Small intestine (tissue), 7 donors: ENCODE results near the gene HLA-DRB5. TPM values are rescaled to one million over a fixed set of nuclear protein-coding genes. Genes with fewer than 3 reads are reported as not detected.

Experiments
- DNase-seq, 2 donors: peaks; one replicate each; pipeline versions ENCODE4 v3.0.0 to v3.0.0-alpha.2; 2013
- FAIRE-seq: peaks from 2 replicates; lab custom pipeline; 2012; peaks lifted over from hg19 to GRCh38; lab: Jason Lieb, UNC
- H3K27ac ChIP-seq, 3 donors: one replicate each; pipeline ENCODE4 v1.5.1; 2013; ENCODE audit warnings: low read length in 2 of 3, mild to moderate bottlenecking in 2 of 3, control low read depth in 1 of 3, inconsistent platforms in 1 of 3, low read depth in 1 of 3, moderate library complexity in 1 of 3
- H3K27me3 ChIP-seq, 3 donors: one replicate each; pipeline ENCODE4 v1.6.1; 2013; ENCODE audit warnings: low read length in 3 of 3, inconsistent platforms in 1 of 3; ENCODE audit not compliant: control insufficient read depth in 3 of 3, insufficient read depth in 3 of 3
- H3K36me3 ChIP-seq, 3 donors: one replicate each; pipeline ENCODE4 v1.6.1; 2013; ENCODE audit warnings: low read length in 3 of 3, inconsistent platforms in 1 of 3, low read depth in 1 of 3, mild to moderate bottlenecking in 1 of 3, moderate library complexity in 1 of 3; ENCODE audit not compliant: control insufficient read depth in 3 of 3, insufficient read depth in 2 of 3
- H3K4me1 ChIP-seq, 3 donors: one replicate each; pipeline ENCODE4 v1.6.1; 2013; ENCODE audit warnings: low read length in 2 of 3, inconsistent platforms in 1 of 3, low read depth in 1 of 3, mild to moderate bottlenecking in 1 of 3, moderate library complexity in 1 of 3; ENCODE audit not compliant: control insufficient read depth in 3 of 3, insufficient read depth in 2 of 3
- H3K4me3 ChIP-seq, 3 donors: one replicate each; pipeline ENCODE4 v1.5.1; 2013; ENCODE audit warnings: low read length in 3 of 3, control low read depth in 1 of 3, inconsistent platforms in 1 of 3, low read depth in 1 of 3, mild to moderate bottlenecking in 1 of 3, moderate library complexity in 1 of 3
- H3K9me3 ChIP-seq, 2 donors: one replicate each; pipeline ENCODE4 v1.6.1; 2013; ENCODE audit warnings: low read depth in 1 of 2, low read length in 1 of 2; ENCODE audit not compliant: control insufficient read depth in 2 of 2, insufficient read depth in 1 of 2
- WGBS, 3 donors: extraction: QIAGEN DNeasy Blood & Tissue Kit; methylation state at CpG; one replicate each; pipeline ENCODE4 v1.1.7; 2013; 5-methylcytosine and 5-hydroxymethylcytosine counted together
- polyA plus RNA-seq, 4 donors: library from polyadenylated mRNA; stranded (reverse) in 3 of 4; unstranded in 1 of 4; fragments of 200-250 nt in 3 of 4; fragments of 120-200 nt in 1 of 4; gene quantifications; one replicate each; pipeline versions ENCODE4 v1.2.1 to v1.2.3, GENCODE V29; 2013
- donor health status: healthy with polysubstance abuse.
- donor health status: control.
- donor health status: control.
- donor health status: Bipolar disorder and iron deficiency.
- donor health status: healthy.

HLA-DRB5 gene
- polyA plus RNA-seq, 4 donors = 8.8 to 20.7 TPM; not detected in 2

DNA sequence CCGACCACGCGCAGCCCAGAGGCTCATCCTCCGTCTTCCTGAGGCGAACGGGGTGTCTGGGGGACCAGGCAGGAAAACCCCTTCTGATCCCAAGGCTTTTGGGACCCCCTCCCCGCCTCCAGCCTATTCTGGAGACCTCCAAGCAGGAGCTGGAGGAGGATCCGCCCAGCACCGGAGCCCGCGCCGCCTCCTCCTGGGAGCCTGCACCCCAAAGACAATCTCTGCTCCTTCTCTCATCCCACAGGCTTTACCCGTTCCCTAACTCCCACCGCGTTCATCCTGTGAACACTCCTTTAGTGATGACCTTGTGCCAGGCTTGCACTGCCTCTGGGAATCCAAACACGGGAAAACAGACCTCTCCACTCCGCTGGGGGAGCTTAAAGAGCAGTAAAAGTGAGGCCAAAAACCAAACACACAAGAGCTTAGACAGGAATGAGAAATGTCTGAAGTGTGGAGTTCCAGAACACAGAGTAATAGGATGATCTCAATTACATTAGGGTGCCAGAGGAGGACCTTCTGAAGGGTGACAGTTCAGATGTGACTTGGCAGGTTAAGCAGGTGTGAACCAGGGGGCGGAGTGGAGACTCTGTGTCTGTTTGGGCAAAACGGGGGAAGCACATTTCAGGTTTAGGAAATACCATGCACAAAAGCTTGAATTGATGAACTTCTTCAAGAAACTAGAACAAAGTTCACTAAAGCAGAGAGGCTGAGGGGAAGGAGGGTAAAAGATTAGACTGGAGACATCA, 7.6 kb downstream of the HLA-DRB5 start:
- Histone ChIP-seq H3K27ac (no peak overlapping the region), H3K4me1 (no peaks in the 10 kb centered on the region), H3K4me3 (no peak overlapping the region), H3K36me3 (no peaks in the 10 kb centered on the region), H3K9me3 (no peaks in the 10 kb centered on the region), H3K27me3 (peaks cover 0 to 2% (median 0%) of the 10 kb centered on the region in 3 donors)
- WGBS, 3 donors = no CpG with 5 or more reads among the region's 19 CpGs
- FAIRE-seq (no peak), DNase-seq (no peak)

DNA sequence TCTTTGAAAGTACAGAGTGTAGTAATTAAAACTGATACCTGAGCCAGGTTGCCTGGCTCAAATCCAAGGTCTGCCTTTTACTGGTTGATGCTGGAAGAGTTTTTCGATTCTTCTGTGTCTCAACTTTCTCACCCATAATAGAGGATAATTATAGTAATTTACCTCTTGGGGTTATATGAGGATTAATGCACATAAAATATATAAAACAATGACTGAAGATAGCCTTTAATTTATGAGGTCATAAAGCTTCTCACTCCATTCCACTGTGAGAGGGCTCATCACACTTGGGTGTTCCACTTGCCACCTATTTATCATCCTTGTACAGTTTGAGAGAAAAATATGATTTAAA, 10.2 kb downstream of the HLA-DRB5 start:
- DNase-seq = no peak
- no peak for FAIRE-seq
- no peak overlapping the region for H3K27ac ChIP-seq
- no peaks in the 10 kb centered on the region for H3K4me1 ChIP-seq
- WGBS, 3 donors = no CpG with 5 or more reads among the region's 1 CpG
- H3K4me3 ChIP-seq = no peak overlapping the region
- H3K9me3 ChIP-seq = no peaks in the 10 kb centered on the region
- peaks cover 0 to 2% (median 0%) of the 10 kb centered on the region in 3 donors for H3K27me3 ChIP-seq
- no peaks in the 10 kb centered on the region for H3K36me3 ChIP-seq

DNA sequence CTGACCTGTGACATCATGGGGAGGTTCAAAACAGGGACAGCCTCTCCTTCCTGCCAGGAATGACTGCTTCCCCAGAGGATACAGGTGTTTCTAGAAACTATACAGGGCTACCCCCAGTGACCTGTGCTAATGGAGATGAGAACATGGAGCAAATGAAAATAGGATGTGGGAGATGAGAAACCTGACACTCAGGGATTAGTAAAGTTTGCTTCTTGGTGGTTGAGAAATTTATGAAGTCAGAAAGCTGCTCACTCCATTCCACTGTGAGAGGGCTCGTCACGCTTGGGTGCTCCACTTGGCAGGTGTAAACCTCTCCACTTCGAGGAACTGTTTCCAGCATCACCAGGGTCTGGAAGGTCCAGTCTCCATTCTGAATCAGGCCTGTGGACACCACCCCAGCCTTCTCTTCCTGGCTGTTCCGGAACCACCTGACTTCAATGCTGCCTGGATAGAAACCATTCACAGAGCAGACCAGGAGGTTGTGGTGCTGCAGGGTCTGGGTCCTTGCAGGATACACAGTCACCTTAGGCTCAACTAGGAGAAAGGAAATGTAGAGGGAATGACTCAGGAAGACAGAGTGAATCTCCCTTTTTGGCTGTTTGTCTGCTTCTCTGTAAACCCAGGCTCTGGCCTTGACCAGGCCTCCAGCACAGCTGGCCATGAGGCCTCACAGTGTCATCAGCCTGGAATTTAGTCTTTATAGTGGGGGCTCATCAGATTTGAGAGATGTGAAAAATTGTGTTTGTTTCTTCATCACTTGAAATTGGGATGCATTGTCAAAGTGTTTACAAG, 10.8 kb downstream of the HLA-DRB5 start:
- peaks cover 0 to 2% (median 0%) of the 10 kb centered on the region in 3 donors for H3K27me3 ChIP-seq
- 92 to 100% (median 97%) methylated on average over 1 to 2 of the region's 4 CpGs for WGBS, 3 donors
- no peak for FAIRE-seq
- no peaks in the 10 kb centered on the region for H3K36me3 ChIP-seq
- no peak for DNase-seq
- no peak overlapping the region for H3K4me3 ChIP-seq
- H3K4me1 ChIP-seq = no peaks in the 10 kb centered on the region
- no peak overlapping the region for H3K27ac ChIP-seq
- H3K9me3 ChIP-seq = no peaks in the 10 kb centered on the region

DNA sequence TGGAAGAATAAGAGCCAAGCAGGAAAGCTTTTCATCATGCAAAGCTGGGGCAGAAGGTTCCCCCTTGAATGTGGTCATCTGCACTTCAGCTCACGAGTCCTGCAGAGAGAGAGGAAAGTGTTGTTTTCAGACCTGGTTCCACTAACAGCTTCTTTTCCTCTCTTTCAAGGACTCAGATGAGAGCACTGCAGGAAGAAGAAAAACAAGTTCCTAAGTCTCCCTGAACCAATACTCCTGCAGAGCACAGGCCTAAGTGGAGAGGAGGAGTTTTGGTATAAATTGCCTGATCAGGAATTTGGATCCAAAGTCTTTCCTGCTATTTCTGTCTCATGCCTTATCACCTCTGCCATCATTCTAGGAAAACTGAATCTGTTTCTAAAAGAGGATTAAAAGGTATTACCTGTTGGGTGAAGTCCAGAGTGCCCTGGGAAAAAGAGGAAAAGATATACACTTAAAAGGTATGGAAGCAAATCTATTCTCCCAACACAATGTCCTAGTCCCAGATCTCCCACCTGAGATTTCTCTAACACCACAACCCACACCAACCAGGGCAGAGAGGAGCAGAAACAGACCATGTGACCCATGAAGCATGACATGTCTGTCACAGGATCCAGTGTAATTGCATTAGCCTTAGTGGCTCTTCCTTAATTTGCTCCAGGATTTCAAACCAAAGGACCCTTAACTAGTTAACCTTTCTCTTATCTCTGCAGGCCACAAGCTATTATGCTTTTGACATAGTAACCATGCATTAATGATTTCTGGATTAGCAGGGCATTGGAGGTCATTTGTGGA, 12.2 kb downstream of the HLA-DRB5 start:
- FAIRE-seq = no peak
- Histone ChIP-seq H3K9me3 (no peaks in the 10 kb centered on the region), H3K4me1 (no peaks in the 10 kb centered on the region), H3K36me3 (no peaks in the 10 kb centered on the region), H3K27me3 (peaks cover 0 to 2% (median 0%) of the 10 kb centered on the region in 3 donors), H3K27ac (no peak overlapping the region), H3K4me3 (no peak overlapping the region)
- DNase-seq = no peak
- WGBS, 3 donors = 40 to 43% methylated on average over 1 of the region's 1 CpG; no CpG with 5 or more reads in 1 of the 3 donors

DNA sequence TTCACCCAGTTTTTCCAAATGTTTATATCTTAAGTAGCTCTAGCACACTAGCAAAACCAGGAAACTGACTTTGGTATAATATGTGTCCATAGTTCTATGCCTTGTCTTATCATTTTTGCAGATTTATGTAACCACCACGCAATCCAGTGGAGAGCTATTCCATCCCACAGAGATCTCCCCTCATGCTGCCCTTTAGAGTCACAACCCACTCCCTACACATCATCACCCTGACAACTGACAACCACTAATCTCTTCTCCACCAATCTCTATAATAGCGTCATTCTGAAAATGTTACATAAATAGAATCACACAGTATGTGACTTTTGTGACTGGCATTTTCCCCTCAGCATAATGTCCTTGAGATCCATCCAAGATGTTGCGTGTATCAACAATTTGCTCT, 29.1 kb downstream of the HLA-DRB5 start:
- DNase-seq (no peak), FAIRE-seq (no peak)
- no peak overlapping the region for H3K27ac ChIP-seq
- no peaks in the 10 kb centered on the region for H3K9me3 ChIP-seq
- WGBS, 3 donors = 25 to 57% (median 53%) methylated on average over 3 of the region's 3 CpGs
- H3K36me3 ChIP-seq = no peaks in the 10 kb centered on the region
- no peak overlapping the region for H3K4me3 ChIP-seq
- no peaks in the 10 kb centered on the region for H3K27me3 ChIP-seq
- H3K4me1 ChIP-seq = no peaks in the 10 kb centered on the region

DNA sequence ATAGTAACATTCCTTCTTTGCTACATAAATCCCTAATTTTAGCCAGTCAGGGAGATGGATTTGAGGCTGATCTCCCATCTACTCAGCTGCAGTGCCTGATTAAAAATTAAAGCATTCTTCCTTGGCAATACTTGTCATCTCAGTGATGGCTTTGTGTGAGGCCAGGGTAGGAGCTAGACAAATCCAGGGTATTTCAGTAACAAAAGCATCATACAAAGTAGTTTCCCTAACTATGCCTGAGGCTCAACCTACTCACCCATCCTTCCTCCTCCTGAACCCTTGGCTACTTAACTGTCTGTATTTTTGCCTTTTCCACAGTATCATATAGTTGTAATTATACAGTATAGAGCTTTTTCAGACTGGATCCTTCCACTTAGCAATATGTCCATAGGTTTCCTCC, 37.7 kb downstream of the HLA-DRB5 start:
- H3K27me3 ChIP-seq = no peaks in the 10 kb centered on the region
- H3K27ac ChIP-seq = no peak overlapping the region
- no peak for FAIRE-seq
- no peaks in the 10 kb centered on the region for H3K4me1 ChIP-seq
- H3K4me3 ChIP-seq = no peak overlapping the region
- no peaks in the 10 kb centered on the region for H3K36me3 ChIP-seq
- DNase-seq = no peak
- no peaks in the 10 kb centered on the region for H3K9me3 ChIP-seq

DNA sequence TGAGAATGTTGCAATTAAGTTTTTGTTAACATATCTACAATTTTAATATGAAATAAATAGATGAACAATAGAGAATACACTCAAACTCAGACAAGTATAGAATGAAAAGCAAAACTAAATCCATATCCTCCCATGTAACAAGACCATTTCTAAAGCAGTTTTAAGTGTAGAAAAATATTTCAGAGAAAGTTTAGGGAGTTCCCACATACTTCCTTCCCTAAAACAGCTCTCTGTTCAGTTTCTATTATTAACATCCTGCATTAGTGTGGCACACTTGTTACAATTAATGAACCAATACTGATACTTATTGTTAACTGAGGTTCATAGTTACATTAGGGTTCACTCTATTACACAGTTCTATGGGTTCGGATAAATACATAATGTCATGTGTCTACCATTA, 38.4 kb downstream of the HLA-DRB5 start:
- FAIRE-seq = no peak
- H3K36me3 ChIP-seq = no peaks in the 10 kb centered on the region
- H3K9me3 ChIP-seq = no peaks in the 10 kb centered on the region
- no peaks in the 10 kb centered on the region for H3K4me1 ChIP-seq
- no peak overlapping the region for H3K4me3 ChIP-seq
- WGBS, 3 donors = 0% methylated on average over 1 of the region's 1 CpG
- DNase-seq = no peak
- H3K27me3 ChIP-seq = no peaks in the 10 kb centered on the region
- no peak overlapping the region for H3K27ac ChIP-seq

DNA sequence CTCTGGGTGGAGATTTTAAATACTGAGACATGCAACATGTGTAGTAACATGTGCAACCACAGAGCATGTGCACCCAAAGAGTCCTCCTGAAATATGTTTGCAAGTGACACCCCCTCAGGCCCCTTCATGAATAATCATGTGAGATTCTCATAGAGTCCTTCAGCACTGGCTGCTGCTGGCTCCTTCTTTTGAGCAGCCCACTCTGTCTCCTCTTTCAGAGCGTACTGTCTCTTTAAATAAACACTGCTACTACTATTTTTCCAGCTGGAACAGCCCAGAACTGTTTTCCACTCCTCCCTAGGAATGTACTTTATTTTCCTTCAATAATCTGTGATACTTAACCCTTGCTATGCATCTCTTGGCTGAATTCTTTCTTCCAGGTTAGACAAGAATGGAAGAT, 42.0 kb downstream of the HLA-DRB5 start:
- Histone ChIP-seq H3K36me3 (no peaks in the 10 kb centered on the region), H3K27me3 (no peaks in the 10 kb centered on the region)
- WGBS, 3 donors = 50% methylated on average over 1 of the region's 1 CpG; no CpG with 5 or more reads in 2 of the 3 donors

More for the DNA sequence above, 42.0 kb downstream of the HLA-DRB5 start:
- FAIRE-seq = no peak
- Histone ChIP-seq H3K9me3 (no peaks in the 10 kb centered on the region), H3K4me3 (no peak overlapping the region), H3K27ac (no peak overlapping the region), H3K4me1 (no peaks in the 10 kb centered on the region)
- DNase-seq = no peak
